ACC112 (cell line): ENCODE results near the gene GYG1.

Source experiments
- H2AFZ ChIP-seq: fragments of 200-600 bp; sonication (generic); one replicate; pipeline ENCODE4 v1.6.0; 2017; ENCODE audit warnings: antibody characterized with exemption, low read length; ENCODE audit not compliant: unreplicated experiment
- H3K27ac ChIP-seq: fragments of 200-600 bp; sonication (generic); 2 replicates; pipeline ENCODE4 v1.5.1; 2014; ENCODE audit warnings: low read depth, mild to moderate bottlenecking, antibody characterized with exemption, low read length, moderate library complexity
- H3K27me3 ChIP-seq: fragments of 200-600 bp; sonication (generic); 2 replicates; pipeline ENCODE4 v1.6.1; 2014; ENCODE audit warnings: mild to moderate bottlenecking, antibody characterized with exemption, low read length, moderate library complexity, mixed read lengths; ENCODE audit not compliant: insufficient read depth
- H3K36me3 ChIP-seq: fragments of 200-600 bp; sonication (generic); 2 replicates; pipeline ENCODE4 v1.6.1; 2016; ENCODE audit warnings: mild to moderate bottlenecking, antibody characterized with exemption, low read length, moderate library complexity, mixed read lengths; ENCODE audit not compliant: insufficient read depth
- H3K4me1 ChIP-seq: fragments of 200-600 bp; sonication (generic); one replicate; pipeline ENCODE4 v1.6.1; 2016; ENCODE audit warnings: low read length, mixed read lengths; ENCODE audit not compliant: insufficient read depth, unreplicated experiment, control insufficient read depth
- H3K4me3 ChIP-seq: fragments of 200-600 bp; sonication (generic); 2 replicates; pipeline ENCODE4 v1.5.1; 2014; ENCODE audit warnings: mild to moderate bottlenecking, low read depth, low read length
- H3K79me2 ChIP-seq: fragments of 200-600 bp; sonication (generic); one replicate; pipeline ENCODE4 v1.6.0; 2016; ENCODE audit warnings: low read length; ENCODE audit not compliant: control insufficient read depth, unreplicated experiment, insufficient read depth

GYG1 gene

DNA sequence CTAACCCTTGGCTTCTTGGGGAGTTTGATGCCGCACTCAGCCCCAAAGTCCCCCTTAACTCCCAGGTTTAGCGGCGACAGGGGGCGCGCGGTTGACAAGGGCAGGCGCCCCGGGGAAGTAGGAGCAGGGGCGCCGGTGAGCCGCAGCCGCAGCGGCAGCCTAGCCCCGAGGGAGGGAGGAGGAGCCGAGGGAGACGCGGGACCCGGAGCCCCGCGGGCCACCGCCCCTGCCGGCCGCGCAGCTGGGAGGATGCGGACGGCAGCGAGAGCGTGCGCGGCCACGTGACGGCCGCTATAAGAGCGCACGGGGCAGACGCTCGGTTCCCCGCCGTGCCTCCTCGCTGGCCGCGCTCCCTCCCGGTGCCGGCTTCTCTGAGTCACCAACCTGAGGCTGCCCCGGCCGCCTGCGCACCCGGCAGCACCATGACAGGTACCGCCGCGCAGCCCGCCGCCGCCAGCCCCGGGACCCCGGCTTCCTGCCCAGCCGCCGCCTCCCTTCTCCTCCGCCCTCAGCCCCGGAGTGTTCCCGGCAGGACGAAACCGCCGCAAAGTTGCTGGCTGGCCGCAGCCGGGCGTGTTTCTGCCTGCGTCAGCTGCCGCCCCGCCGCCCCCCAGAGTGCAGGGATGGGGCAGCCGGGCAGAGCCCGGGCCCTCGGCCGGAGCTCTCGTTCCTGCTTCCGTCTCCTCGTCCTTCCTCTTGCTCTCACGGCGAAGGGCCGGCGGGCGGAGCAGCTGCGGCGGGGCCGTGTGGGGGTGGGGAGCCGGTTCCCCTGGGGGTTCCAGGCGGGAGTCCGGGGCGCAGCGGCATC, at the start of gene GYG1:
Gene GYG1 (plus strand): TSS at position 322 of the 808 bp plus-strand sequence. CDS start 101 bp downstream, at position 423.
- Histone ChIP-seq H3K36me3 (0 out of 2 replicates have a peak, but pooled peaks cover 6% of the 10 kb centered on the region), H3K79me2 (peaks cover 18% of the 10 kb centered on the region), H3K4me3 (peak within 1 kb of the TSS; percentile 95), H3K4me1 (peaks cover 4% of the 10 kb centered on the region), H3K27me3 (no peaks in the 10 kb centered on the region), H3K27ac (peak within 1 kb of the TSS; percentile 44; the same call in 1 of the 2 replicates), H2AFZ (peak within 1 kb of the TSS; percentile 62)

DNA sequence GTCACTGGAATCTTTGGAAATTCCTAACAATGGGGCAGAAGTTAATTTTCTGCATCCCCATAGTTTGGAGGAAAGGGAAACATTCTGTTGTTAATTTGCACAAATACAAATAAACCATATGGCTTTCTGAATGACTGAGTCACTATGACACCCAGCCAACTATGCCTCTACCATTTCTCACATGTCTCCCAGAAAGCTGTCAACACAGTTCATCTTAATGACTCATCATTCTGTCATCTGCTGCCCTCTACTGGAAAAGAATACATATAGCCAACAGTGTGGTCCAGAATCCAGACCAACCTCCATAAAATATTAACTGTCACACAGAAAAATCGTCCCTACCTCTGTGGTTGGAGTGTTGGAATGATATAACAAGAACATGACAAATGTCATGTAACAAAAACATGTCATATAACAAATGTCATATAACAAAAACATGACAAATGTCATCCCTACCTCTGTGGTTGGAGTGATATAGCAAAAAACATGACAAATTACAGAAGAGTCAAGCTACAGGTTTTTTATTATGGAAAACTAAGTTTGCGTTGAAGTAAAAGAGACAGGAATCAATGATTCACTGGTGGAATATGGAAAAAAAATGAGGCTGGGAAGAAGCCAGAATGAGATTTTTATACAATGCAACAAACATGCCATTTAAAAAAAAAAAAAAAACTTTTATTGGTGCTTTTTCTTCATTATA, 47.7 kb upstream of the GYG1 start:
- H3K27me3 ChIP-seq, result no peaks in the 10 kb centered on the region
- H3K79me2 ChIP-seq, result no peaks in the 10 kb centered on the region
- H3K4me1 ChIP-seq, result peaks cover 9% of the 10 kb centered on the region
- H3K36me3 ChIP-seq, result no peaks in the 10 kb centered on the region
- no peak overlapping the region for H3K4me3 ChIP-seq
- no peak overlapping the region for H2AFZ ChIP-seq
- no peak overlapping the region for H3K27ac ChIP-seq

DNA sequence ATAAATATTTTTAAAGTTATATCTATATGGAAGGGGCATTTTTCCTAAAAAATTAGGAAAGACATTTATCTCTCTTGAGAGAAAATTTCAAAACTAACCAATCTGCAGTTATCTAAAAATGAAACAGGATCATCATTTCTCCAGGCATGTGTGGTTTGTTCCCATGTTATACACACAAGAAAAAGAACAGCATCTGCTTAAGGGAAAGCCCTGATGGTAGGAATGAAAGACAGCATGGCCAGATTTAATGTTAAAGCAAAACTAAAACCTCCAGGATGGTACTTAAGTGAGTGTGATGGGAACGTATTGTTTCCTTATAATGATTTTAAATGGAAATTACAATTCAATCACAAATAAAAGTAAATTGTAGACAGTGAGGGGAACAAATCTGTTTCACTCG, 46.2 kb upstream of the GYG1 start:
- H3K79me2 ChIP-seq, result no peaks in the 10 kb centered on the region
- H3K27me3 ChIP-seq, result no peaks in the 10 kb centered on the region
- H3K4me1 ChIP-seq, result peaks cover 9% of the 10 kb centered on the region
- no peaks in the 10 kb centered on the region for H3K36me3 ChIP-seq
- no peak overlapping the region for H3K27ac ChIP-seq
- H3K4me3 ChIP-seq, result no peak overlapping the region
- H2AFZ ChIP-seq, result no peak overlapping the region

DNA sequence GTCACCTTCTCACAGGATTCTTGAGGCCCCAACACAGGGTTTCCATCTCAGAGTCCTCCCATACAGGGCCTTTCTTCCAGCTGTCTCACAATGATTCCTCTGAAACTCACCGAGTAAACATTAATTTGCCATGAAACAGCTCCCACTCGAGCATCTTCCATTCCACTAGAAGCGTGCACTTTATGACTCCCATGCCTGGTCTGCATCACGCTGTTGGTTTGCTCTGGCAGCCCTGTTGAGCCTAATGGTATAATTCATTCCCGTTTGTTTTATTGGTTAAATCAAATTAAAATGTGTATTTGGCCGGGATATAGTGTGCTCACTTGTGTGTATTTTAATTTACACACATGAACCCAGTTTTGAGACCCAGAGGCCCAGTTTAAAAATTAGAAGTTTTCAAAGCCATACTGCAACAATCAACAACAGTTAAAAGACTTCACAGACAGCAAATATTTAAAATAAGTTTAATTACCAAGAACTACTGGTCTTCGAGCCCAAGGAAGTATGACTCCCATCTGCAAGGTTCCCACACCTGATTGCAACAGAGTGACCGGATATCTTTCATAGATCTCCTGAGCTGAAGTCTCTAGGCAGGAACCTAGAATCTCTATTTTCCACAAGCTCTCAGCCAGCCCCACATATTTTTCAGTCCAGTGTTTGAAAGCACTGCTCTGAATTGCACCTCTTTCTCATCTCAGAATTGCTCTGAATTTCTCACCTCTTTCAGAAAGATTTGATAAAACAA, 42.3 kb upstream of the GYG1 start:
- no peaks in the 10 kb centered on the region for H3K79me2 ChIP-seq
- H3K36me3 ChIP-seq, result no peaks in the 10 kb centered on the region
- H3K27me3 ChIP-seq, result no peaks in the 10 kb centered on the region
- no peak overlapping the region for H3K4me3 ChIP-seq
- H3K27ac ChIP-seq, result no peak overlapping the region
- no peak overlapping the region for H2AFZ ChIP-seq
- no peaks in the 10 kb centered on the region for H3K4me1 ChIP-seq

DNA sequence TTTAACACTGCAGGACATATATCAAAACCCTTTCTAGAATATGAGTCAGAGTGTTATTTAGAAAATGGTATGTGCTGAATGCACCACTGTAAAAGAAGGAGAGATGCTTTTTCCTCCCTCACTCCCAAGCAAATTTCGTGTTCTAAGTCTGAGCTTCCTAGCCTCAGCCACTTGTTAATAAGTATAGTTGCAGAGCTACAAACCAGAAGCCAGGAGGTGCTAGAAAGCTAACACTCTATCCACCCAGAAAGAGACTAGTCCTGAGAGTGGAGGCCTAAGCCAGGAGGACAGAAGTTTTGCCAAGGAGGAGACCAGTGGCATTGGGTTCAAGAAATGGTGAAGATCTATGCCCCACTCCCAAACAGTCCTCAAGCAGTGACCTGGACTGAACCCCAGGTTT, 40.5 kb upstream of the GYG1 start:
- no peaks in the 10 kb centered on the region for H3K79me2 ChIP-seq
- H3K27ac ChIP-seq, result no peak overlapping the region
- H3K4me3 ChIP-seq, result no peak overlapping the region
- no peaks in the 10 kb centered on the region for H3K36me3 ChIP-seq
- H2AFZ ChIP-seq, result no peak overlapping the region
- H3K27me3 ChIP-seq, result no peaks in the 10 kb centered on the region
- H3K4me1 ChIP-seq, result peaks cover 6% of the 10 kb centered on the region

DNA sequence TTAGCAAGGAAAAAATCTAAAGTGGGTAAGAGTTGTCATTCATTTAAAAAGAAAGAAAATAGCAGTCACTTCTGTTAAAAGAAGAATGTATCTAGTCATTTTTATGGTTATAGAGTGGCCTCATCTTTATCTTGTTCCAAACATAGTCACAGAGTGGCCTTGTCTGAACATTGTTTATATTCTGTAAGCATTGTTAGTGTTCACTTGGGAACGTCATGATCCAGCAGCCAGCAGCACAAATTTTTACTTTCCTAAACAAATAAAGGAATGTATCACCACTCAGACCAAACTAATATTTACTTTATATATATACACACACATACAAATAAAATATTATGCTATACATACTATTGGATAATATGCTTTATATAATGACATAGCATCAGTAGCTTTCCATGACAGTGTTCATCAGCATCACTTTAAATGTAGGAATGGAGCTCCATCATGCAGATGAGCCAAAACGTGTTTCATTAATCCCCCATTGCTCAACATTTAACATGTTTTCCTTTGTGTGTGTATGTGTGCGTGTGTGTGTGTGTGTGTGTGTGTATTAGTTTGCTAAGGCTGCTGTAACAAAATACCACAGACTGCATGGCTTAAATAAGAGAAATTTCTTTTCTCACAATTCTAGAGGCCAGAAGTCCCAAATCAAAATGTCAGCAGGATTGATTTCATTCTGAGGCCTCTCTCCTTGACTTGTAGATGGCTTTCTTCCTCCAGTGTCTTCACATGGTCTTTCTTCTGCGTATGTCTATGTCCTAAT, 39.6 kb upstream of the GYG1 start:
- H3K27me3 ChIP-seq, result no peaks in the 10 kb centered on the region
- no peaks in the 10 kb centered on the region for H3K36me3 ChIP-seq
- H3K79me2 ChIP-seq, result no peaks in the 10 kb centered on the region
- peaks cover 10% of the 10 kb centered on the region for H3K4me1 ChIP-seq
- H3K27ac ChIP-seq, result no peak overlapping the region
- H2AFZ ChIP-seq, result no peak overlapping the region
- no peak overlapping the region for H3K4me3 ChIP-seq

DNA sequence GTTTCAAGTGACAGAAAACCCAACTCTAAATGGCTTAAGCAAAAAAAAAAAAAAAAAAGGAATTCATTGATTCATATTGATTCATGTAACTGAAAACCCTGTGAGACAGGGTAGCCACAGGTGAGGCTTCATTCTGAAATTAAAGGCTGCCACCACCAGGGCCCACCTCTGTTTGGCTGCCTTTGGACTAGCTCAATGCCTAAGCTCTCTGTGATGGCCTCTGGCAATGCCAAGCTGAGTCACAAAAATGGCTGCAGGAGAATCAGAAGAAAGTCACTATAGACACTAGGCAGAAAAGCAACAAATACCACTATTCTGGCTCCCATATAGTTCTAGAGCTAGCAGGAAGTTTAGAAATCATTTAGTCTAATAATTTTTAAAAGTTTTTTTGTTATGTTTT, 38.2 kb upstream of the GYG1 start:
- no peak overlapping the region for H3K27ac ChIP-seq
- H3K79me2 ChIP-seq, result no peaks in the 10 kb centered on the region
- no peaks in the 10 kb centered on the region for H3K27me3 ChIP-seq
- no peak overlapping the region for H3K4me3 ChIP-seq
- no peak overlapping the region for H2AFZ ChIP-seq
- no peaks in the 10 kb centered on the region for H3K36me3 ChIP-seq
- H3K4me1 ChIP-seq, result peaks cover 10% of the 10 kb centered on the region

DNA sequence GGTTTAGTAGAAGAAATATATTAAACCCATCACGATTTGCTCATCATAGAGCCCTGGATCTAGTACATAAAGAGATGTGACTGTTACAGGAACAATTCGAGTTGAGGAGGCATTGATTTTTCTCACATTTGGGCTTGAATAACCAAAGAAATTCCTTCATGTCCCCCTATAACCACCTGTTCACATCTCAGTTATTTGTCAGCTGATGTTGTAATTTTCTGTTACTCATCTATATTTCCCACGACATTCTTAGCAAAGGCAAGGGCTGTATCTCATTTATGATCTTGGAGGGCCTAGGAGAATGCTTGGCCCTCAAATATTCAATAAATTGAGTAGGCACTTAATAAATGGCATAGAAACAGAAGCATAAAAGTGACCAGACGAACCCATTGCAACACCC, 36.4 kb upstream of the GYG1 start:
- no peaks in the 10 kb centered on the region for H3K36me3 ChIP-seq
- no peaks in the 10 kb centered on the region for H3K27me3 ChIP-seq
- peaks cover 10% of the 10 kb centered on the region for H3K4me1 ChIP-seq
- H3K4me3 ChIP-seq, result peak overlapping the region; percentile 51; the same call in 1 of the 2 replicates
- H2AFZ ChIP-seq, result peak overlapping the region; percentile 87
- H3K27ac ChIP-seq, result no peak overlapping the region
- H3K79me2 ChIP-seq, result no peaks in the 10 kb centered on the region

DNA sequence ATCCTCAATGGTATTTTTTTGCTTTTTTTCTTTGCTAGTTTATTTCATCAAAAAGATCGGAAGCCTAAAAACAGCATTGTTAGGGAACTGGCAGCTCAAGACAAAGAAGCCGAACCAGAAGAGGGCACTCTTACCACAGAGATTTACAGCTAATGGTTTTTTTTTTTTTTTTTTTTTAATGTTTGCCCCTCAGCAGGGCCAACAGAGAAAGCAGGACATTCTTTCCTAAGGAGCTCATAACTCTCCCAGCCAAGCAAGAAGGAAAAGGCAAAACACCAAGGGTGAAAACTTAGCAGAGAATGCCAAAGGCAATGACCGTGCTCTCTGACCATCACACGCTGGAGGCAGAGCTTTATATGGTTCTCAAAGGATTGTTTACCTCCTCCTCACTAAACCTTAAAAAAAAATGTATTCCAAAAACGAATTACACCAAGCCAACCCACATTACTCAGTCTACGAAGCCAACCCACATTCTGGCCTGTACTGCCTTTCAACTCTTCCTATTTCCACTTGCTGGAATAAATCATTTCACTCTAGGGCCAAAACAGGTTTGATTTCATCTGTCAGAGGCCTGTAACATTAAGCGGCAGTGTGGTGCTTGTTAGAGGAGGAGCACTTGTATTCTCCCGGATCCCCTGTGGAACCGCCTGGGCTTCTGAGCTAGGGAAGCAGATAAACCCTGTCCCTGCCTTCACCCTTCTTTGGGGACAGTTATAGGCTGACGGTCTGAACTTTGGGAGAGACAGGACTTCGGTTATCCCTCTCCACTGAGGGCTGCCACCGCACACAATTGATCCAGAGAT, 35.6 kb upstream of the GYG1 start:
- H3K4me3 ChIP-seq, result peak overlapping the region; percentile 51; the same call in 1 of the 2 replicates
- peak overlapping the region; percentile 32 for H3K27ac ChIP-seq
- peak overlapping the region; percentile 87 for H2AFZ ChIP-seq
- H3K79me2 ChIP-seq, result no peaks in the 10 kb centered on the region
- H3K27me3 ChIP-seq, result no peaks in the 10 kb centered on the region; the same call in 1 of the 2 replicates
- H3K4me1 ChIP-seq, result peaks cover 10% of the 10 kb centered on the region
- no peaks in the 10 kb centered on the region for H3K36me3 ChIP-seq
